Gastroesophageal sphincter (tissue), 3 donors: Measurements from ENCODE around the gene TNK2.

ENCODE experiments used
- EP300 ChIP-seq: sonication (generic); formaldehyde crosslinking; IDR thresholded peaks from one replicate; pipeline ENCODE4 v1.6.1; 2017; ENCODE audit warnings: antibody characterized with exemption, mild to moderate bottlenecking
- POLR2A ChIP-seq, 2 donors: fragments of 450-650 bp; IDR thresholded peaks; one replicate each; pipeline ENCODE4 v1.6.1; 2017; ENCODE audit warnings: antibody characterized with exemption in 2 of 2, mild to moderate bottlenecking in 2 of 2, moderate library complexity in 1 of 2
- POLR2AphosphoS5 ChIP-seq: sonication (generic); formaldehyde crosslinking; IDR thresholded peaks from one replicate; pipeline ENCODE4 v1.6.1; 2017; ENCODE audit warnings: antibody characterized with exemption
- TF ChIP-seq, protein P1 (sequence below), 4 experiments: fragments of 200-600 bp in 2 of 4; fragments of 450-650 bp in 2 of 4; sonication (generic) in 1 of 4; IDR thresholded peaks; one replicate each; pipeline ENCODE4 v1.5.1; 2017 to 2019; ENCODE audit warnings: antibody characterized with exemption in 4 of 4, mild to moderate bottlenecking in 2 of 4, moderate library complexity in 2 of 4

DNA sequence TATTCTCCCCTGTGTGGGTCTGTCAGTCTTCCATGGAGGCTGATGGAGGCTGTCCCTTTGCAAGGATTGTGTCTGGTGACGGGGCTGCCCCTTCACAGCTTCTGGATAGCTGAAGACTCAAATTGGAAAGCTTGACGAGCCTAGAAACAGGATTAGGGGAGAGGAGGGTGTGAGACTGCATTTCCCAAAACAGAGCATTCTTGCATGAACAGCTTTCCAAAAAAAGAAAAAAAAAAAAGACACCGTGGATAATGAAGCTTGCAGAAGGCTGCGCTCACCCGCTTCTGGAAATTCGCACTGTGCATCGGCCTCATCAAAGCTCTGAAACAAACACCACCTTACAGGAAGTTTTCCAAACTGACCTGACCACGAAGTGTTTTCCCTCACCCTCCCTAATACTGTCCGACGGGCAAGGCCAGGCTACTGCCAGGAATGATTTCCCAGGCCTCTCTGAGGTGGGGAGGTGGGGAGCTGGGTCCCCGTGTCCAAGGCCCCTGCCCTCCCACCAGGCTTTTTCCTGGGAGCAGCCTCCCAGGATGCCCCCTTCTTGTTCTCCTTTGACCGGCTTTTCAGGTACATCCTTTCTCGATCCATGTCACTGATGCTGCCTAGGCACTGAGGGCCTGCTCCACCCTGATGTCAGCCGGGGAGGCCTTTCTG, 71.7 kb downstream of the TNK2 start:
- TF ChIP-seq, protein P1, sequence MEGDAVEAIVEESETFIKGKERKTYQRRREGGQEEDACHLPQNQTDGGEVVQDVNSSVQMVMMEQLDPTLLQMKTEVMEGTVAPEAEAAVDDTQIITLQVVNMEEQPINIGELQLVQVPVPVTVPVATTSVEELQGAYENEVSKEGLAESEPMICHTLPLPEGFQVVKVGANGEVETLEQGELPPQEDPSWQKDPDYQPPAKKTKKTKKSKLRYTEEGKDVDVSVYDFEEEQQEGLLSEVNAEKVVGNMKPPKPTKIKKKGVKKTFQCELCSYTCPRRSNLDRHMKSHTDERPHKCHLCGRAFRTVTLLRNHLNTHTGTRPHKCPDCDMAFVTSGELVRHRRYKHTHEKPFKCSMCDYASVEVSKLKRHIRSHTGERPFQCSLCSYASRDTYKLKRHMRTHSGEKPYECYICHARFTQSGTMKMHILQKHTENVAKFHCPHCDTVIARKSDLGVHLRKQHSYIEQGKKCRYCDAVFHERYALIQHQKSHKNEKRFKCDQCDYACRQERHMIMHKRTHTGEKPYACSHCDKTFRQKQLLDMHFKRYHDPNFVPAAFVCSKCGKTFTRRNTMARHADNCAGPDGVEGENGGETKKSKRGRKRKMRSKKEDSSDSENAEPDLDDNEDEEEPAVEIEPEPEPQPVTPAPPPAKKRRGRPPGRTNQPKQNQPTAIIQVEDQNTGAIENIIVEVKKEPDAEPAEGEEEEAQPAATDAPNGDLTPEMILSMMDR (IDR thresholded peaks at IDR 0.05) = no peak
- TF ChIP-seq POLR2A (IDR thresholded peaks at IDR 0.05) (no peak), POLR2AphosphoS5 (no peak), EP300 (no peak)
